Measurements from ENCODE around the gene TNFSF15. TPM values are rescaled to one million over a fixed set of nuclear protein-coding genes. Genes with fewer than 3 reads are reported as not detected.
"Not testable (repeated sequence)": the region's sequence is repeated elsewhere in the genome, so short reads cannot be mapped to it uniquely, and the experiment has no call there.

The TNFSF15 gene
- total RNA-seq, 1 experiment from 2014 or later, result not detected

DNA sequence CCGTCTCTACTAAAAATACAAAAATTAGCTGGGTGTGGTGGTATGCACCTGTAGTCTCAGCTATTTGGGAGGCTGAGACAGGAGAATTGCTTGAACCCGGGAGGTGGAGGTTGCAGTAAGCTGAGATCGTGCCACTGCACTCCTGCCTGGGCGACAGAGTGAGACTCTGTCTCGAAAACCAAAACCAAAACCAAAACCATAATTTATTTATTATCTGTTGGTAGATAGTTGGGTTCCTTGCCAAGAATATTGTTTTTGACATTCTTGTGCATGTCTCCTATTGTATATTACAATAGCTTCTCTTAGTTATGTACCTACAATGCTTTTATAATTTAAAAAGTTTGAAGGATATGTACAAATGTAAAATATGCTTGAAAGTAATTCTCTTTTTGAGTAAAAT is 70.7 kb downstream of the TNFSF15 start:
- H3K27ac ChIP-seq (ENCODE audit: low read depth, low read length); H3K4me2 ChIP-seq (ENCODE audit: low read length); BruUV-seq (replicated peaks); POLR2A ChIA-PET; ATAC-seq; intact Hi-C loops (cut with micrococcal nuclease); H3K4me3 ChIP-seq (replicated peaks in 1 of 2; ENCODE audit: low read depth in 1 of 2, low read length in 2 of 2); H2AFZ ChIP-seq (ENCODE audit: low read depth, low read length, poor library complexity, severe bottlenecking); DNase-seq (ENCODE audit: low read depth, low spot score); H3K9me3 ChIP-seq (ENCODE audit: control insufficient read depth in 1 of 2, insufficient read depth in 1 of 2, low read depth in 1 of 2, low read length in 2 of 2); RAD21 ChIA-PET (ENCODE audit: low non-redundant PET in 1 of 2, low total read pairs in 2 of 2, uncharacterized antibody in 2 of 2, unreplicated experiment in 2 of 2); H3K27me3 ChIP-seq (ENCODE audit: insufficient read depth, low read length); H3K9ac ChIP-seq (ENCODE audit: low read length); H3K79me2 ChIP-seq (ENCODE audit: insufficient read depth, low read length); H4K20me1 ChIP-seq (ENCODE audit: insufficient read depth); H3K9me2 ChIP-seq (ENCODE audit: insufficient read depth); H3K36me3 ChIP-seq (ENCODE audit: control insufficient read depth in 1 of 2, insufficient read depth in 2 of 2, low read length in 2 of 2): not testable (repeated sequence)
- H3K4me1 ChIP-seq (ENCODE audit: control insufficient read depth in 1 of 2, insufficient read depth in 2 of 2, low read length in 2 of 2), result peaks cover 4 to 12% of the 10 kb centered on the region in 2 experiments; a peak in 3 of 4 replicates
- CTCF ChIA-PET, result interaction anchor here (2.9 to 3.2 kb wide), 2 partner anchors 53 to 172 kb away, joined by 11 to 14 read pairs; partner anchors contain the start of gene TEX48

Other genes with a start within 250 kb of the TNFSF15 start
- 72.3 TPM for gene ATP6V1G1, start 218.3 kb downstream of the TNFSF15 start, total RNA-seq (2021; ENCODE audit: unreplicated experiment)
- 9.5 TPM for gene TMEM268, start 194.7 kb downstream of the TNFSF15 start, total RNA-seq (2021; ENCODE audit: unreplicated experiment)
- gene TEX53, start 148.2 kb downstream of the TNFSF15 start, total RNA-seq (2021; ENCODE audit: unreplicated experiment), result not detected
- gene TEX48, start 123.8 kb downstream of the TNFSF15 start, total RNA-seq (2021; ENCODE audit: unreplicated experiment), result not detected
- not detected for gene TNFSF8, start 124.6 kb upstream of the TNFSF15 start, total RNA-seq (2021; ENCODE audit: unreplicated experiment)